IMR-90 (cell line): Measurements from ENCODE around the gene PDZD8. TPM values are rescaled to one million over a fixed set of nuclear protein-coding genes. Genes with fewer than 3 reads are reported as not detected.

Experiments used
- BHLHE40 ChIP-seq: fragments of 150-350 bp; IDR thresholded peaks from 2 replicates; pipeline ENCODE4 v1.6.1; 2016; ENCODE audit warnings: mild to moderate bottlenecking, low read depth, low read length
- ELK1 ChIP-seq: fragments of 150-350 bp; IDR thresholded peaks from 2 replicates; pipeline ENCODE4 v1.6.1; 2016; ENCODE audit warnings: low read depth, mild to moderate bottlenecking, low read length, moderate library complexity, borderline replicate concordance
- MAFK ChIP-seq: IDR thresholded peaks from 2 replicates; pipeline ENCODE4 v1.6.1; 2012; ENCODE audit warnings: low read depth, low read length, improper control_type of control experiment
- MAZ ChIP-seq: IDR thresholded peaks from 2 replicates; pipeline ENCODE4 v1.6.1; 2012; ENCODE audit warnings: low read depth, mild to moderate bottlenecking, low read length, improper control_type of control experiment, moderate library complexity, borderline replicate concordance
- MXI1 ChIP-seq: IDR thresholded peaks from 2 replicates; pipeline ENCODE4 v1.6.1; 2012; ENCODE audit warnings: low read depth, mild to moderate bottlenecking, low read length, moderate library complexity, borderline replicate concordance
- NFE2L2 ChIP-seq: fragments of 150-350 bp; IDR thresholded peaks from 2 replicates; pipeline ENCODE4 v1.6.1; 2016; ENCODE audit warnings: low read depth, mild to moderate bottlenecking, low read length
- RFX5 ChIP-seq: IDR thresholded peaks from 2 replicates; pipeline ENCODE4 v1.8.0; 2012; ENCODE audit warnings: low read depth, mild to moderate bottlenecking, low read length, moderate library complexity
- USF2 ChIP-seq: fragments of 150-350 bp; IDR thresholded peaks from 2 replicates; pipeline ENCODE4 v1.6.1; 2017; ENCODE audit warnings: mild to moderate bottlenecking, antibody characterized with exemption, low read length, low read depth
- polyA plus RNA-seq, 3 experiments: library from polyadenylated mRNA; depleted of rRNA; stranded (reverse); fragments of >200 nt; gene quantifications; 2 replicates each; pipeline ENCODE4 v1.2.3, GENCODE V29; 2012; ENCODE audit warnings: low replicate concordance in 1 of 3
- total RNA-seq: library from RNA; depleted of rRNA; stranded (reverse); fragments of >200 nt; gene quantifications from 2 replicates; pipeline ENCODE4 v1.2.3, GENCODE V29; 2012

PDZD8 gene
- total and polyA plus RNA-seq, 2 of the 4 experiments (the other 2 are of a cell fraction), result 11.3 to 20.4 TPM

GRCh38 chr10:117375360-117376178 is at the start of gene PDZD8 (continued):
- peak; percentile 64; the same call in 1 of the 2 replicates for TF ChIP-seq USF2
- no peak for TF ChIP-seq ELK1
- TF ChIP-seq MAFK, result no peak
- TF ChIP-seq MXI1, result peak; percentile 65; the same call in 1 of the 2 replicates
- no peak for TF ChIP-seq MAZ
- TF ChIP-seq RFX5, result no peak
- TF ChIP-seq BHLHE40, result no peak
- TF ChIP-seq NFE2L2, result no peak
